GM19240 (cell line): Measurements from ENCODE around the gene IFNB1.

Experiments used
- DNase-seq: peaks from one replicate; pipeline ENCODE4 v3.0.0; 2011; ENCODE audit warnings: low spot score; ENCODE audit not compliant: insufficient read length

Gene IFNB1

GRCh38 chr9:21077781-21078180 lies at the start of gene IFNB1:
Gene IFNB1 (minus strand): TSS chr9:21077942. CDS start chr9:21077869, 73 bp downstream.
- DNase-seq, result no peak

GRCh38 chr9:21121595-21122251 lies 44.0 kb upstream of the IFNB1 start:
- DNase-seq, result no peak

DNA sequence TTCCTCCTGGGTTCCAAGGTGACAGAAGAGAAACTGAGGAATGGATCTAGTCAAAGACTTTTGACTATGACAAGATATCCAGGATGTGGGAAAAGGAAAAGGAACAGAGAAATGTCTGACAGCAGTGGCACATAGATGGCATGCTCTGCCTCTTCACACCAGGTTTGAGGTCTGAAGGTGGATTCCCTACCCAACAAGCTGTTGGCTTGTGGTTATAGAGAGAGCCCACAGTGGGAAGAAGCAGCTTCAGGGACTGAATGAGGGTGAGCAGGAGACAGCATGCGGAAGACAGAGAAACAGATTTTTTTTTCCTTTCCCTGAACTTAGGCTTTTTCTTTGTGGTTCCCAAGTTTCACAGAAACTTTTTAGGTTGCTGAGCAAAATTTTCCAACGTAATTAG lies 43.3 kb upstream of the IFNB1 start:
- DNase-seq, result no peak

GRCh38 chr9:21119093-21119770 lies 41.5 kb upstream of the IFNB1 start:
- no peak for DNase-seq

DNA sequence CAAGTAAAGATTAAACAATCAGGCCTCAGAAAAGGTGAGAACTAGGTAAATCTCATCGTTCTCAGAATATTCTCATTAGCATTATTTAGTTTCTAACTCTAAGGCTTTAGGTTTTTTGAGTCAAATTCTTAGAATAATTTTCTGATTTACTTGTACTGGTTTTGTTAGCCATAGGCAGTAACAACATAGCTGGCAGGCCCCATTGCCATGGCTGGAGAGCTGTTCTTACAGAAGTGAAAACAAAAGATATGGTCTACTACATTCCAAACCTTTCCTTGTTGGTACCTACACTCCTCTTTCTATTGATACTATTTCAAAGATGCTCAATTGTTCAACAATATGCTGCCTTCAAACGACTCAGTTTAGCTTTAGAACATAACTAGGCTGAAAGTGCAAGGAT lies 36.6 kb upstream of the IFNB1 start:
- no peak for DNase-seq

DNA sequence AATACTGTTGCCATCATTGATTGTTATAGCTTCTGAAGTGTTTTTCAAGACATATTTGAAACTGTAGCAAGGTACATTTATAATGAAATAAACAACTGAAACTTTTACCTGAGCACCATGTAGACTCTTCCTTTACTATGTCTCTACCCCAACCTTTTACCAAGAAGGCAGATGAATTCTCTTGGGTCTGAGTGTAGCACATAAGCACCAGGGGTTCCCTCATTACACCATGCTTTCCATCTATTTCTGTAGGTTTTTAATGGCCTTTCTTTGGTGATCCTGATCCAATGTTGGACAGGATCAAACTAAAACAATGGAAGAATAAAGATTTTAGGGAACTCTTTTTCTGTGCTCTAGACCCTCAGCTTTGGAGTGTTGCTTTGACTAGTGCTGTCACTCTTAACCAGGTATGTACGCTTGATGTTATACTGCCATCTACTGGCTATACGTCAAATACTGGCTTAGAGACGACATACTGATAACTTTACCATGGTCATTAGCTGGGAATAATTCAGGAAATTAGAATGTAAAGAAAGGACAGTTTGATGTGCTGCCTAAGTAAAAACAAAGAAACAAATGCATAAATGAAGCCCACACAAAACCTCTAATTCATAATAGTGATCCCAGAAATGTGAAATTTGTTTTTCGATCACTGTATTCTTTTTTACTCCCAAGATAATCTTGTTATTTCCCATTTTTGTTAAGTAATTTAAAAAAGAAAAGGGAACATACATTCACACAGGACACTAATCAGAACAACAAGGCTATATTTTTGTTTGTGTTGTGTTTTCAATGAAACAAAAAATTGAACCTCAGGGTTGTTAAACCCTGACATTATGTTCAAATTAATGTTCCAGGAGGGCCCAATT lies 33.2 kb upstream of the IFNB1 start:
- peak; percentile 23 for DNase-seq

- DNase-seq, result no peak
Measured at GRCh38 chr9:21104787-21105186, 27.0 kb upstream of the IFNB1 start.

GRCh38 chr9:21102305-21102704 lies 24.6 kb upstream of the IFNB1 start:
- no peak for DNase-seq

GRCh38 chr9:21097817-21098216 lies 20.1 kb upstream of the IFNB1 start:
- DNase-seq, result no peak

DNA sequence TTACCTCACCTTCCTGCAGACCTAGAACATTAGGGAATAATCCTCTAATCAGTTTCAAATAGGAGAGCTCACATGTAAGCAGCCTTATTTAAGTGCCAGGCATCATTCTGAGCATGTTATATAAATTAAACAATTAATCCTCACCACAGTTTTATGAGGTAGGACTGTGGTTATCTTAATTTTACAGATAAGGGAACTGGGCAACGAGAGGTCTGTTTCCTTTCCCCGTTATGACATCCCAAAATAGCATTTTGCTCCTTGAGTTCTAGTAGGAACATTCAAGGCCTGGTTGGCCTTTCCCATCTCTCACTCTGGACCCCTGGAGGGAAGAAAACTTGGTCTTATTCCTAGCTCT lies 19.1 kb upstream of the IFNB1 start:
- DNase-seq, result no peak

- DNase-seq, result peak; percentile 32
Measured at GRCh38 chr9:21096172-21096900, 18.6 kb upstream of the IFNB1 start.

DNA sequence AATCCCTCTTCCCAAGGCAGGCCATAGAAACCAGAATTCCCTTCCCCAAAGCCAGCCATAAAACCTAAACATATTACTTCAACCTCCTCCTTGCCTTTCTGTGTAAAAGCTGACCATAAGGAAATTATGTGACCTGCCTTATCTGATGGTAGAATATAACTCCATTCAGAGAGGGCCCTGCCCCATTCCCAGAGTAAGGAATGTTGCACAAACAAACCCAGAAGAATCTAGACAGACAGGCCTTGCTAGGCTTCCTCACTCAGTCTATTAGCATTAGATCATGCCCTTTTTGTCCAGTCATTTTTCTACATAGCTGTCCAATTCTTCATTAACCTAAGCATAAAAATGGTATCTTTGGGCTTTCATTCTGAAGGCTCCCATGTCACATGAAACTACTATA lies 17.8 kb upstream of the IFNB1 start:
- DNase-seq, result no peak

- DNase-seq, result no peak
Measured at GRCh38 chr9:21086538-21086937, 8.8 kb upstream of the IFNB1 start.

- DNase-seq, result no peak
Measured at GRCh38 chr9:21085005-21085404, 7.3 kb upstream of the IFNB1 start.

DNA sequence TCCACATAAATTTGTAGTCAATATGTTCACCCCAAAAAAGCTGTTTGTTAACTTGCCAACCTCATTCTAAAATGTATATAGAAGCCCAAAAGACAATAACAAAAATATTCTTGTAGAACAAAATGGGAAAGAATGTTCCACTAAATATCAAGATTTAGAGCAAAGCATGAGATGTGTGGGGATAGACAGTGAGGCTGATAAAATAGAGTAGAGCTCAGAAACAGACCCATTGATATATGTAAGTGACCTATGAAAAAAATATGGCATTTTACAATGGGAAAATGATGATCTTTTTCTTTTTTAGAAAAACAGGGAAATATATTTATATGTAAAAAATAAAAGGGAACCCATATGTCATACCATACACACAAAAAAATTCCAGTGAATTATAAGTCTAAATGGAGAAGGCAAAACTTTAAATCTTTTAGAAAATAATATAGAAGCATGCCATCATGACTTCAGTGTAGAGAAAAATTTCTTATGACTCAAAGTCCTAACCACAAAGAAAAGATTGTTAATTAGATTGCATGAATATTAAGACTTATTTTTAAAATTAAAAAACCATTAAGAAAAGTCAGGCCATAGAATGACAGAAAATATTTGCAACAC lies 6.6 kb upstream of the IFNB1 start:
- no peak for DNase-seq

GRCh38 chr9:21082671-21083070 lies 4.9 kb upstream of the IFNB1 start:
- no peak for DNase-seq

GRCh38 chr9:21081999-21082398 lies 4.3 kb upstream of the IFNB1 start:
- DNase-seq, result no peak

GRCh38 chr9:21081451-21081850 lies 3.7 kb upstream of the IFNB1 start:
- no peak for DNase-seq

GRCh38 chr9:21080793-21081192 lies 3.1 kb upstream of the IFNB1 start:
- no peak for DNase-seq

DNA sequence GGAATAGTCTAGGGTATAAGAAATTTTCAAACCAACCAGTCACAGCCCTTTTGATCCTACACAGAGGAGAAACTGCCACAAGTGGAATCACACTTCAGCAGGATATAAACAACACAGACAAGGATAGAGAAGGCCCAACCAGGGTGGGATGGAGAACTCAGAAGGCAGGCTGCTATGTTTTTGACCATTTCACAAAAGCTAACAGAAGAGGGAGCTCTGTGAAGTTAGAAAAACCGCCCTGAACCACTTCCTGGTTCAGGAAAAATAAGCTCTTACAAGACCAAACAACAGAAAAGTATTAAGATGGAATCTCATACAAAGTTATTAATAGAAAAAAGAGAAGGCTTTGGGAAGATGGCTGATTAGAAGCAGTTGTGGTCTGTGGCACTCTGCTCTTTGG lies 960 bp upstream of the IFNB1 start:
- no peak for DNase-seq

DNA sequence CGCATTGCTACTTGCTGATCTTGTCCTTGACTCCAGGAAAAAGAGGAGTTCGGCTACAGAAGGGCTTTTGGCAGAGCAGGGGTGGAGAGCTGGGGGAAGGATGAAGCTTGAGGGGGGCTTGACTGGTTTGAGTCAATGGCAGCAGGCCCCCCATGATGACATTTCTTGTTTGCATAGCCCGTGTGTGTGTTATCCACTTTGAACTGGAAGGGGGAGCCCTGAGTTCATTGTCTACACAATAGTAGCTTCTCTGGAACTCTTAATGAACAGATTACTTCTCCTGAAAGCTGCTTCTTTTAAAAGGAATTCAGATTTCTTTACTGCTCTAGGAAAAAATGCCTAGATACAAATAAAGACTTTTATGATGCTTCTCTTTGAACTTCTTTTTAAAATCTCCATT lies 2.3 kb downstream of the IFNB1 start:
- no peak for DNase-seq
